Tongue (tissue), 2 donors: Measurements from ENCODE around the gene ATXN10. TPM values are rescaled to one million over a fixed set of nuclear protein-coding genes. Genes with fewer than 3 reads are reported as not detected.
A peak's percentile ranks its signal among the peaks of the same experiment; 100 is the strongest.
"Not testable (repeated sequence)": the region's sequence is repeated elsewhere in the genome, so short reads cannot be mapped to it uniquely, and the experiment has no call there.

ENCODE experiments used
- DNase-seq: peaks from one replicate; pipeline ENCODE4 v3.0.0-alpha.2; 2015
- total RNA-seq: library from RNA; depleted of rRNA; stranded (reverse); fragments of >200 nt; gene quantifications from one replicate; pipeline ENCODE4 v1.2.3, GENCODE V29; 2014

ATXN10 gene, protein sequence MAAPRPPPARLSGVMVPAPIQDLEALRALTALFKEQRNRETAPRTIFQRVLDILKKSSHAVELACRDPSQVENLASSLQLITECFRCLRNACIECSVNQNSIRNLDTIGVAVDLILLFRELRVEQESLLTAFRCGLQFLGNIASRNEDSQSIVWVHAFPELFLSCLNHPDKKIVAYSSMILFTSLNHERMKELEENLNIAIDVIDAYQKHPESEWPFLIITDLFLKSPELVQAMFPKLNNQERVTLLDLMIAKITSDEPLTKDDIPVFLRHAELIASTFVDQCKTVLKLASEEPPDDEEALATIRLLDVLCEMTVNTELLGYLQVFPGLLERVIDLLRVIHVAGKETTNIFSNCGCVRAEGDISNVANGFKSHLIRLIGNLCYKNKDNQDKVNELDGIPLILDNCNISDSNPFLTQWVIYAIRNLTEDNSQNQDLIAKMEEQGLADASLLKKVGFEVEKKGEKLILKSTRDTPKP
- total RNA-seq, result 185 TPM

DNA sequence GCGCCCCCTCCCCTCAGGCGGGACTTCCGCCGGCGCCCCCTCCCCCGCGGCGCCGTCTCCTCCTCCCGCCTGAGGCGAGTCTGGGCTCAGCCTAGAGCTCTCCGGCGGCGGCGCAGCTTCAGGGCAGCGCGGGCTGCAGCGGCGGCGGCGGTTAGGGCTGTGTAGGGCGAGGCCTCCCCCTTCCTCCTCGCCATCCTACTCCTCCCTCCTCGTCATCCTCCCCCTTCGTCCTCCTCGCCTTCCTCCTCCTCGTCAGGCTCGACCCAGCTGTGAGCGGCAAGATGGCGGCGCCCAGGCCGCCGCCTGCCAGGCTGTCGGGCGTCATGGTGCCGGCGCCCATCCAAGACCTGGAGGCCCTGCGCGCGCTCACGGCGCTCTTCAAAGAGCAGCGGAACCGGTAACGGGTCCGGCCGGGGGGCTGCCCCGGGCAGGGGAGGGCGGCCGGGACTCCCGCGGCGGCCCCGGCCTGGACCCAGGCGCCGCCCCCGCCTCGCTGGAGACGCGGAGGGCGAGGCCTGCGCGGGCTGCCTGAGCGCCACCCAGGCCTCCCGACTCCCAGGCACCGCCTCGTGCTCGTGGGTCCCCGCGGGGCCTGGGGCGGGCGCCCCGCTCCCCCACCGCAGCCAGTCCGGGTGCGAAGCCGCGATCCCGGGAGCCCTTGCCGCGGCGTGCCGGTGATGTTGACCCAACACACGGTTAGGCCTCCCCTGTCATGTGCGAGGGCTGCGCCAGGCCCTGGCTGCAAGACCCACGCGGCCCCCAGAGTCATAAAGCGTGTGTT is at the start of gene ATXN10:
ATXN10 (plus strand) TSS at position 52 of the 781 bp plus-strand sequence; CDS start at position 282, 230 bp downstream.
- DNase-seq, result peak; percentile 93

DNA sequence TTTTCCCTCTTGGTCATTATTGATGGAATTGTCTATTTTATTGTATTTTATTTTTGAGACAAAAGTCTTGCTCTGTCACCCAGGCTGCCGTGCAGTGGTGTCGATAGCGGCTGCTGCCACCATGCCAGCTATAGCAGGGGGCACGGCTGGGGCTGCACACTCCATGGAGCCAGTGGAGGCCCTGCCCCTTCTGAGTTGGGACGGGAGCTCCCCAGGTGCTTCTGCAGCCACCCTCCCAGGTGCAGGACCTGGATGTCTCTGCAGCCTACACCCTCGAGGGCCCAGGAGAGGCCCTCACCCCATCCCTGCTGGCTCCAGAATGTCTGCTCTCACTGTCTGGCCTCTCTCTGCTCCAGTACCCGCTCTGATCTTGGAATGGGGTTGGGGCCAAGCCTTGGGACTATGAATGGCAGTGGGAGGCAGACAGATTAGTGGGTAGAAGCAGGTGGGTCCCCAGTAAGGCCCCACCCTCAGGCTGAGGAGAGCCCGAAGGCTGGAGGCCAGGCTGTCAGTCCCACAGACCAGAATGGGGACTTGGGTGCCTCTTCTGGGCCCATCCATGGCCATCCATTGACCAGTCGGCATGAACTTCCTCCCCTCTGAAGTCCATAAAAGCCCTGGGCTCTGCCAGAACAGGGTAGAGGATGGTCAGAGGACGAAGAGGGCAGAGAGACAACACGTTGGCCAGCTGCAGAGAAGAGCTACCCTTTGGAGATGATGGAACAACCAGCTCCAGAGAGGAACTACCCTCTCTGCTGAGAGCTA is 49.6 kb upstream of the ATXN10 start:
- DNase-seq, result no peak

DNA sequence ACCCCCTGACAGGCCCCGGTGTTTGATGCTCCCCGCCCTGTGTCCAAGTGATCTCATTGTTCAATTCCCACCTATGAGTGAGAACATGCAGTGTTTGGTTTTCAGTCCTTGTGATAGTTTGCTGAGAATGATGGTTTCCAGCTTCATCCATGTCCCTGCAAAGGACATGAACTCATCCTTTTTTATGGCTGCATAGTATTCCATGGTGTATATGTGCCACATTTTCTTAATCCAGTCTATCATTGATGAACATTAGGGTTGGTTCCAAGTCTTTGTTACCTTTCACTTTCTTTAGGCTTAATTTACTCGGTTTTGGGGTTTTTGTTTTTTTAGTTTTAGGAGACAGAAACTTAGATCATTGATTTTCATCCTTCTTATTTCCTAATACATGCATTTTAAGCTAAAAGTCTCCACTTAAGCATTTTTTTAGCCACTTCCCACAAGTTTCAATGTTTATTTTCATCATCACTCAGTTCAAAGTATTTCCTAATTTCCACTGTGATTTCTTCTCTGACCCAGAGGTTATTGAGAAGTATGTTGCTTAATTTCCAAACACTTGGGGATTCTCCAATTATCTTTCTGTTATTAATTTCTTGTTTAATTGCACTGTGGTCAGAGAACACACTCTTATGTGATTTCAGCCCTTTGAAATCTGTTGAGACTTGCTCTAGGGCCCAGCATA is 48.0 kb upstream of the ATXN10 start:
- DNase-seq, result not testable (repeated sequence)

DNA sequence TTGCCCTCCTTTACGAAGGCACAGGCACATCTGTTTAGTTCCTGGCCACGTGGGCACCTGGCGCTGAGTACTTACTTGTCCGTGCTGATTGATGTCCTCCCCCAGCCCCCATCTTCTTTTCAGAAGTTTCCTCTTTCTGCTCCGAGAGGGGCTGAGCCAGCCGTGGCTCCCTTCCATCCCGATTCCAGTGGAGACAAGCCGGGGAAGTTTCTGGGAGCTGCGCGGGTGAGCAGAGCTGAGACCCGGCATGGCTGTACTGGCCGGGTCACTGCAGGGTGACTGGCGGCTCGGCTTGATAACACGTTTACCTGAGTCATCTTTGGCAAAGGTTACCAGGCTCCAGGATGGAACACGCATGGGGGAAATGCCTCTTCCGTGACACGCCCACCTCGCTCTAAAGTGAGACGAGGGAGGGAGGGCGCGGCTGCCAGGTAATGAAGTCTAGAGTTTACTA is 45.4 kb upstream of the ATXN10 start:
- DNase-seq, result no peak

DNA sequence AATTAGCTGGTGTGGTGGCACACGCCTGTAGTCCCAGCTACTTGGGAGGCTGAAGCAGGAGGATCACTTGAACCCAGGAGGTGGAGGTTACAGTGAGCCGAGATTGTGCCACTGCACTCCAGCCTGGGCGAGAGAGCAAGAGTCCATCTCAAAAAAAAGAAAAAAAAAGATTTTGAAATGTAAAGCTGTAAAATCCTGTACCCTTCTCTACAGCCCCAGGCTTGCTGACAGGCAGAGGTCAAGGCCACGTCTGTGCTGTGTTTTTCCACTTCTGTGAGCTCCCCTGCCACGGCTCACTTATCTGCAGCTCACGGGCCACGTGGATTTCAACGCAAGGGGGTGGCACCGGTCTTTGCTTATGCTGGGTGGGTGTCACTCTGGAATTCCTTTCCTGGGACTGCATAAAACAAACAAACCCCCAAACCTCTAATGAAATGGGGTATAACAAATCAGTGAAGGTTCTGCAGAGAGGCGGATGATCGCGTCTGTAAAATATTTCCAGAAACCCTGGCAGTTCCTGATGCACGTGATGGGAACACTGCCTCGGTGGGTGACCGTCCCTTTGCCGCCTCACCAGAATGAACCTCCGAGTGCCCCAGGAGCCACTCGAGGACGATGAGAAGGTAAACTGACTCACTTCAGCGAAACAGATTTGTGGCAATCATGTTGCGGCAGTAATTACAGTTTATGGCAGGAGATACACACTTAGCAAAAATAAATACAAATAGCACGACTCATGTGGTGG is 44.0 kb upstream of the ATXN10 start:
- DNase-seq, result no peak

DNA sequence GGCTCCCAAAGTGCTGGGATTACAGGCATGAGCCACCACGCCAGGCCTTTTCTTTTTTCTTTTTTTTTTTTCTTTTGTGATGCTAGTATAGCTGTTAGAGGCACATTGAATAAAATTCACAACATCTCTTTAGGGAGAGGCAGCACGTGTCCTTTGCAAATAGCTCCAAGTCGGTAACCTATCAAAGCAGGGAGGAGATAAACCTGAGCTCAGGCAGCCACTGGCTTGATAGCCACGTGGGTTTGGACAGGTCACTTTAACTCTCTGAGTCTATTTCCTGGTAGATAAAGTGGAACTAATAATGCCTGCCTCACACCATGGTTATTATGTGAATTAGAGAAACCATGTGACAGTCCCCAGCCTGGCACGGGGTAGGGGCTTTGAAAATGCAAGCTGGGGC is 43.1 kb upstream of the ATXN10 start:
- DNase-seq, result no peak

DNA sequence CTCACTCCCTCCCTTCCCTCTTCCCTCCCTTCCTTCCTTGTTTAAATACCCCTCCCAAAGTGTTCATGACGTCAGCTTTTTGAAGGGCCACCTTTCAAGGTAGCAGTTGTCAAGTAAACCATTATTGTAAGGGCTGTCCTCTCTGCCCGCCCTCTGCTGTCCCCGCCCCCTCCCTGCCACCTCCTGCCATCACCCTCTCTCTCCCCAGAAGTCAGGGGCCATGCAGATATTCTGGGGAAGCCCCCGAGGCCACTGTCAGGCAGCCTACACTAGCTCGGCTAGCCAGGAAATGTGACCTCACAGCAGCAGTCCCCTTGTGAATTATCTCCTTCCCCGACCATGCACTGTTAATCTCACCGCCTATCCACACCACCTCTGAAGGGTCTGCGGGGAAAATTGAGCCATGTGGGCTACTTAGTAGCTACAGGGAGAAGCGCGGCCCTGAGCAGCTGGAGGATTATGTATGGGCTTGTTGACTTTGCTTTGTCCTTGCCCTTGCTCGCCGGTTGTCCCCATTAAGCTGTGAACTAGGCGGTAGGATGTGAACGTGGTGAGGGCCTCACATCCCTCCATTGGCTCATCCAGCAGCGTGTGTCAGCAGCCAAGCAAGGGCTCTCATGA is 42.1 kb upstream of the ATXN10 start:
- no peak for DNase-seq

DNA sequence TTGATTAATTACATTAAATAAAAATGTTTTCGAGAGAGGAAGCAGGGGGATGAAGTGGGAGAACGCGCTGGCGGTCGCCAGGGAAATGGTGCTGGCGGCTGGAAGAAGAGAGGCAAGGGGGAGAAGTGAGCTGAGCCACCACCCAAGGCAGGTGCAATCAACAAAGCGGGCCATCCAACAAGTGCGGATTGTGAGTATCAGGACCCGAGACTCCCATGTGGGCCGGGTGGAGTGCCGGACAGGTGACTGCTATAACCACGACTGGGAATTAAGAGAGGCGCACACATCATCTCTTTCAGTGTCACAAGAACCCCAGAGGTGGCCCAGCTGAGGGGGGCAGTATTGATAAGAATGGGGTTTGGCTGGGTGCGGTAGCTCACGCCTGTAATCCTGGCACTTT is 41.2 kb upstream of the ATXN10 start:
- DNase-seq, result no peak

DNA sequence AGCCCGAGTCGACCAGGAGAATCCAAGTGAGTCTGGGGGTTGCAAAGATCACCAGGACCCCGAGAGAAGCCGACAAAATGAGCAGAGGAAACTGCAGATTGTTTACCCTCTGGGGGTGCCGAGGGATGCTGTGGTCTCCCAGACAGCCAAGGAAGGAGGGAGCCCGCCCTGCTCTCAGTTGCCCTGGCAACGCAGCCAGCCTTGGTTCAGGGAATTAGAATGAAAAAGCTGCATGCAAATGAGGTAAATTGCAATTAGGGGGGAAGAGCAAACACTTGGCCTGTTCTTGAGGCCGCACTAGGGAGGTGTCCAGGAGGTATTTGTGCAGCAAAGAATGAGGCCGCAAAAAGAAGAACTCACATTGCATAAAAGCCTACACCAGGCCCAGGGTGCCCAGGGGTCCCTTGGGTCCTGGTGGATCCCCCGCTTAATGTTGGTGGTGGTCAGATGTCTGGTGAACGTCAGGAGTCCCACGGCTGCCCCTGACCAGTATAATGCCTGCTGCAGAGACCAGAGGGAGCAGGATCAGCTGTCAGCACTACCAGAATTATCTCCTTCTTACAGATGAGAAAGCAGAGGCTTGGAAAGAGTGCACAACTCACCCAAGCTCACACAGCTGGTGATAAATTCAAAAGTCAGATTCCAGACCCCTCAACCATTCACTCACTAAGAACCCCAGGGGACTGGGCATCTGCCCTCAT is 40.3 kb upstream of the ATXN10 start:
- no peak for DNase-seq

DNA sequence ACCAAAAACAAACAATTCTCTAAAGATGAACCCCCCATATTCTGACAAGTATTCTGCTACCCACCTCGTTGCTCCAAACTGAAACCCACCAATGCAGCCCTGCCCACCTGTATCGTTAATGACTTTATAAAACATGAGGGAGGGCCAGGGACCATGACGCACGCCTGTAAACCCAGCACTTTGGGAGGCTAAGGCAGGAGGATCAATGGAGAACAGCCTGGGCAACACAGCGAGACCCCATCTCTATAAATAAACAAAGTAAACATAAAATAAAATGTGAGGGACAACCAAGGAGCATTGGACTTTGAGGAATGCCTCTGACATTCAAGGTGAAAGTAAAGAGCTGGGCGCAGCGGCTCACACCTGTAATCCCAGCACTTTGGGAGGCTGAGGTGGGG is 39.8 kb upstream of the ATXN10 start:
- no peak for DNase-seq

DNA sequence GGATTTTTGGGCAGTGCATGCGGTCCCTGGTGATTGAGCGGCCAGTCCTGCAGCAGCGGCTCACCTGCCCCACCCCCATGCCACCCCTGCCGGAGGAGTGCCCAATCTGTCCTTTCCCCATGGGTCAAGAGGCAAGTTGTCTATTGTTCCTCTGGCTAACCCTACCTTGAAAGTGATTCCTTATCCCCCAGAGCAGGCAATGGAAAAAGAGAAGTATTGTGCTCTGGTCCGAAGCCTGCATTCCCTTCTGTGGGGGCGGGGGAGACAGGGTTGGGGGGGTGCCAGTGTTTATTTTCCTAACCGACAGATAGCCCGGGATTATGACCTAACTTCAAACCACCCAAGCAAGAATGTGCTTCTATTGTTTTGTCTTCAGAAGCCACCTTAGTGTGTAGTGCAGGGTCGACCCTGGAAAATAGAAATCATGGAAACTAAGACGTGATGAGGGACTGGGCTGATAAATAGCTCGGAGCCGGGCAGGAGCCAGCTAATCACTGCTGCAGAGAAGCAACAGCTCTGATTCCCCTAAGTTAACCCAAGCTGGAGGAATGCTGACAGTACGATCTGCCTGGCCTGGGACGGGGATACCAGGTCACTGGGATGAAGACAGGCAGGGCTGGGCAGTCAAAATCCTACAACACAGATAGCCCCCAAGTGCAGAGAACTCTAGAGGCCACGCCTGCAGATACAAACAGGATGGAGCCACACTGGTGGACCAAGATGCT is 38.7 kb upstream of the ATXN10 start:
- no peak for DNase-seq

DNA sequence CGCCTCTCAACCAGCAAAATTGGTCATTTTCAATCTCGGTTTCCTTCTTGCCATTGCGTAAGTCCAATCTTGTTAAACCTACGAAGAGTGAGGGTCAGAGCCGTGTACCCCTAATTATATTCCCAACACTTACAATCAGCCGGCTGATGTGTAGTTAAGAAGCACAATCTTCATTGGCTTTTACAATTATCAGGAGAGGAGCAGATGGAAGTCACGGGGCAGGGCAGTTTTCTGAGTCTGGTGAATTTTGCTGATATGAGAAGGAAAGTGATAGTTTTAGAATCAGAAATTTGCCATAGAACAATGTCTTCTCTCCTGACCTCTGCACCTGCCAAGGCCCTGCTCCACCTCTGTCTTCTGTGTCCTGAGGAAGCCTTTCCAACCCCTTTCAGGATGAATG is 35.0 kb upstream of the ATXN10 start:
- DNase-seq, result no peak

DNA sequence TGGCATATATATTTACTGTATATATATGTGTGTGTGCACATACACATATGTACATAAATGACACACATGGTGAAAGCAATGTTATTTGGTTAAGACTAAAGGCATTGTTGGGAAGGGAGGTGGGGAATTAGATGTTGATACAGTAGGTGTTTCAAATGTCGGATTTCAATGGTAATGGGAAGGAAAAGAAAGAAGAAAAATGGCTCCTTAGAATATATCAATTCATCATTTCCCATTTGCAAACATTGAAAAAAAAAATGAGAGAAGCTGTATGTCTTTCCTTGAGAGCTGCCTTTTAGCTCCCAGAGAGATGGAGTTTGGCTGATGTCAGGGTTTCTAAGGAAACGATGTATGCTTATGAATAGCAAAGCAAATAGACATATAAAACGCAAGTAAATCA is 33.4 kb upstream of the ATXN10 start:
- no peak for DNase-seq

DNA sequence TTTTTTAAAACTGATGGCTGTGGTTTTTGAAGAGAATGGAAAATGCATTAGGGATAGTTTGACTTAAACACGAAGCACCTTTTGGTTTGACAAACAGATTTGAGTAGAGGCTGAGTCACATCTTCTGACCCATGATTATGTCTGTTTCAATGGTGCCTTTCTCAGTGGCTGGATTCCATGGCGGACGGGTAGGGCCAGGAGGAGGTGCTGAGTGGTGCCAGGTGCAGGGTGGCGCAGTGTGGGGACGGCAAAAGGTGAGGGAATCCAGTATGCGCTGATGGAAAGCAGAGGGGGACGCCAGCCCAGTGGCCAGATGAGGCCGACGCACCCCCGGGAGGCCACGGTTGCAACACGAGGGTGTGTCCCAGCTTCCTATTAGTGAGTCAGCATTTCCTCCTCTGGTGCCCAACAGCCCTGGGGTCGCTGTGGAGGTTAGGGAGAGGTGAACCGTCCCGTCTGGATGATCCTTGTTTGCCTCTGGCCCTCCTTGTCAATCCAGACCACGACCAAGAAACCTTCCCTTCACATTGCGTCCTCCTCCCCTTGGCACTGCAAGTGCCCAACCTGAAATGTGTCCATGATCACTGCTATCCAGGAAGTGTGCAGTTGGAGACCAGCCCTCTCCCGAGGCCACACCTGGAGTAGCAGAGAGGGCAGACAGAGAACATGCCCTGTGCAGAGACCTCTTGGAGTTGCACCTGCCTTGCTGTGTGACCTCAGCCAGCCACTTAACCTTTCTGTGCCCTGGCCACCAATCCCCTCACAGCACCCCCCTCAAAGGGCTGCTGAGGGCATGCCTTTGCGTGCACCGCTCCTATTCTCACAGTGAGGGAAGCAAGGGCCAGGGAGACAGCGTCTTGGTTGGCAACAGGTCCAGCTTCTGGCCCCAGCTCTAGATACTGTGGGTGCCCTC is 32.5 kb upstream of the ATXN10 start:
- no peak for DNase-seq

DNA sequence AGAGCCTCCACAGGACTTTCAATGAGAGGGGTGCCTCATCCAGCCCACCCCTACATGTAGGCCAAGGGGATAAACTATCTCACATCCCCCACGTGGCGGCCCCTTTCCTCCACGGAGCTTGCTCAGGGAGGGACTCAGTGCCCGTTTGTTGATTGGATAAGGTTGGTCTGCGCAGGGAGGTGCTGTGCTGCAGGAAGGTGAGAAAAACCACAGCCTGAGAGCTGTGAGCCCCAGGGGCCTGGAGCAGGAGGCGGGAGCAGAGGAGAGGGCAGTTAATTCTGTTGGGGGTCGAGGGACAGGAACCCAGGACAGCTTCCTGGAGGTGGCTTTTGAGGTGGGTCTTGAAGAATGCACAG is 31.9 kb upstream of the ATXN10 start:
- no peak for DNase-seq

DNA sequence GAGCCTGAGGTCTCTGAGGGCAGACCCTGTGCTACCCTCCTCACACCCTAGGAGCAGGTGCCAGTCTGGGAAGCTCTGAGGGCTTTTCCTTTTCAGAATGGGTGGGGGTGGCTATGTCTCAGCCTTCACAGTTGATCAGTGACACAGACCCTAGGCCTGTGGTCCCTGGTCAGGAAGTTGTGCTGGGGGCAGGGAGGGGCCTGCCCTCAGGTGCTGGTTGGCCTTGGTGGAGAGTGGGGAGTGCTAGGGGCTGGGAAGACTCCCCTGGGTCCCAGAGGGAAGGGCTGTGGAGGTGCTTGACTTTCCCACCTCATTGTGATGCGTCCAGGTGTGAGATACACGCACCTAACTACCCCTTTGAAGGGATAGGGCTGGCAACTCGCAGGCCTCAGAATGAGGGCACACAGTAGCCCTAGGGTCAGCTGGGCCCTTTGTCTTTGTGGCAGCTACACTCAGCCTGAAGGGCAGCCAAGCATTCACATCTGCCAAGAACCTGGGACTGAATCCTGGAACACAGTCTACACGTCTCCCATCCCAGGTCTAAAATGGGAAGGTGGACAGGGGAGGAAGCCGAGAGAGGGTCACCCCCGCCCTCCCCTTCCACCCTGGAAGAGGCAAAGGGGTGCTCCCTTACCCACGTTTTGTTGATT is 31.2 kb upstream of the ATXN10 start:
- no peak for DNase-seq

DNA sequence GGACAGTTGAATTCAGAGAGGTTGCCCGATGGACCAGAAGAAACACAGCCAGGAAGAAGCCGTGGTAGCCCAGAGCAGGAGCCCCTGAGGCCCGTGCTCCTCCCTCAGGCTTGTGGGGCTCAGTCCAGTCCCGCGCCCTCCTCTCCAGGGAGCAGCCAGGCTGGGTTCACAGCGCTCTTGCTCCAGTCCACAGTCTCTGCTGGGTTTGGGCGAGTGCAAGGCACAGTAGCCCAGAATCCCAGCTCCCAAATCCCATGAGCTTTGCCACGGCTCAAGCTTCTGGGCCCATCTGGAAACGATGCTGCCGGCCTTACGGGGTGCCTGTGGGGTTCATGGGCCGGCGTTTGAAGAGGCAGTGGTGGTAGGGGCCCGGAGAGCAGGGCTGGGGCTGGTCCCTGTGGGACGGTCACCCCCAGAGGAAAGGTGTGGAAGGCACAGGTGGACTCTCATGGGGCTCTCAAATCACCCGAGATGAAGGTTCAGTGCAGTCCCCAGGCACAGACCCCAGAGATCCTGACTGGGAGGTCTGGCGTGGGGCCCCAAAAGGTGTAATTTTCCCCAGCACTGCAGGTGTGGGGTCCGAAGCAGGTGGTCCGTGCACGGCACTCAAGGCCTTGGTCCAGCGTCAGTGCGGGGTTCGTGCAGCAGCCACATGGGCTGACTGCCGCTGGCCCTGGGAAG is 30.6 kb upstream of the ATXN10 start:
- DNase-seq, result no peak
